PC-3 (cell line): ENCODE results near the gene BUD13. TPM values are rescaled to one million over a fixed set of nuclear protein-coding genes. Genes with fewer than 3 reads are reported as not detected.

Experiments
- ATAC-seq: fragments of 200-7000 bp; cut with Tn5 transposase; 2 replicates; pipeline ENCODE4 v1.9.1; 2020; ENCODE audit warnings: mild to moderate bottlenecking, moderate library complexity
- BruUV-seq: library from RNA; stranded (reverse); fragments of 400-500 nt; replicated peaks from 2 replicates; lab custom pipeline; 2021; lab: Mats Ljungman, UMichigan
- CTCF ChIA-PET: fragments of 300-600 bp; sonication (Branson Sonifier 250); formaldehyde crosslinking; loops from one replicate; lab custom pipeline; 2022; ENCODE audit warnings: antibody characterized with exemption; lab: Charles Lee
- POLR2A ChIA-PET: fragments of 300-600 bp; sonication (Branson Sonifier 250); formaldehyde crosslinking; loops from one replicate; lab custom pipeline; 2022; ENCODE audit warnings: antibody characterized with exemption; ENCODE audit not compliant: unreplicated experiment; lab: Charles Lee
- DNase-seq: peaks from one replicate; pipeline ENCODE4 v3.0.0-alpha.2; 2015
- H2AFZ ChIP-seq: fragments of 300-600 bp; sonication (generic); 2 replicates; pipeline ENCODE4 v1.6.0; 2016; ENCODE audit warnings: antibody characterized with exemption, low read length
- H3F3A ChIP-seq: fragments of 300-600 bp; sonication (generic); one replicate; pipeline ENCODE4 v1.6.0; 2017; ENCODE audit warnings: antibody characterized with exemption, low read length, control low read depth, mild to moderate bottlenecking; ENCODE audit not compliant: unreplicated experiment
- H3K27ac ChIP-seq: fragments of 300-600 bp; sonication (generic); 2 replicates; pipeline ENCODE4 v1.5.1; 2016; ENCODE audit warnings: mild to moderate bottlenecking, low read length
- H3K27me3 ChIP-seq: fragments of 300-600 bp; sonication (generic); 2 replicates; pipeline ENCODE4 v1.6.1; 2016; ENCODE audit warnings: low read length, mixed read lengths
- H3K36me3 ChIP-seq: fragments of 300-600 bp; sonication (generic); 2 replicates; pipeline ENCODE4 v1.6.1; 2016; ENCODE audit warnings: low read depth, mixed run types, low read length, mixed read lengths
- H3K4me1 ChIP-seq: fragments of 300-600 bp; sonication (generic); 2 replicates; pipeline ENCODE4 v1.5.1; 2016; ENCODE audit warnings: low read length; ENCODE audit not compliant: insufficient read depth
- H3K4me2 ChIP-seq: fragments of 300-600 bp; sonication (generic); 2 replicates; pipeline ENCODE4 v1.6.0; 2016; ENCODE audit warnings: low read length
- H3K4me3 ChIP-seq: fragments of 300-600 bp; sonication (generic); 2 replicates; pipeline ENCODE4 v1.5.1; 2016; ENCODE audit warnings: mild to moderate bottlenecking, low read length, mixed read lengths
- H3K79me2 ChIP-seq: fragments of 300-600 bp; sonication (generic); 2 replicates; pipeline ENCODE4 v1.6.1; 2017; ENCODE audit warnings: low read length, mixed read lengths
- H3K9ac ChIP-seq: fragments of 300-600 bp; sonication (generic); 2 replicates; pipeline ENCODE4 v1.6.0; 2016; ENCODE audit warnings: mild to moderate bottlenecking, low read length
- H3K9me2 ChIP-seq: fragments of 300-600 bp; sonication (generic); replicated peaks from 2 replicates; pipeline ENCODE4 v1.6.1; 2016; ENCODE audit warnings: mixed run types, low read length, mixed read lengths
- H3K9me3 ChIP-seq: fragments of 300-600 bp; sonication (generic); 2 replicates; pipeline ENCODE4 v1.6.1; 2016; ENCODE audit warnings: low read length, mixed read lengths
- H4K20me1 ChIP-seq: fragments of 300-600 bp; sonication (generic); 2 replicates; pipeline ENCODE4 v1.6.1; 2016; ENCODE audit warnings: low read length, mixed read lengths
- CTCF ChIP-seq: fragments of 300-600 bp; sonication (generic); conservative IDR thresholded peaks from 2 replicates; pipeline ENCODE4 v1.5.1; 2017; ENCODE audit warnings: antibody characterized with exemption, low read depth, mild to moderate bottlenecking, low read length
- EZH2 ChIP-seq: fragments of 300-600 bp; sonication (generic); IDR thresholded peaks from one replicate; pipeline ENCODE4 v1.6.1; 2017; ENCODE audit warnings: antibody characterized with exemption, mild to moderate bottlenecking, low read length; ENCODE audit not compliant: unreplicated experiment
- EZH2phosphoT487 ChIP-seq: fragments of 300-600 bp; sonication (generic); IDR thresholded peaks from 2 replicates; pipeline ENCODE4 v1.6.1; 2018; ENCODE audit warnings: mild to moderate bottlenecking, antibody characterized with exemption, low read length, borderline replicate concordance
- intact Hi-C: fragments of 100-400 bp; cut with micrococcal nuclease; formaldehyde crosslinking; loops from 2 replicates; pipeline ENCODE4 v1.9.0; 2023
- total RNA-seq: library from RNA; depleted of rRNA; stranded (reverse); fragments of >200 nt; gene quantifications from 2 replicates; pipeline ENCODE4 v1.2.3, GENCODE V29; 2014; rRNA removed

Gene BUD13
- total RNA-seq, 1 experiment from 2014 or later = 28.9 TPM

DNA sequence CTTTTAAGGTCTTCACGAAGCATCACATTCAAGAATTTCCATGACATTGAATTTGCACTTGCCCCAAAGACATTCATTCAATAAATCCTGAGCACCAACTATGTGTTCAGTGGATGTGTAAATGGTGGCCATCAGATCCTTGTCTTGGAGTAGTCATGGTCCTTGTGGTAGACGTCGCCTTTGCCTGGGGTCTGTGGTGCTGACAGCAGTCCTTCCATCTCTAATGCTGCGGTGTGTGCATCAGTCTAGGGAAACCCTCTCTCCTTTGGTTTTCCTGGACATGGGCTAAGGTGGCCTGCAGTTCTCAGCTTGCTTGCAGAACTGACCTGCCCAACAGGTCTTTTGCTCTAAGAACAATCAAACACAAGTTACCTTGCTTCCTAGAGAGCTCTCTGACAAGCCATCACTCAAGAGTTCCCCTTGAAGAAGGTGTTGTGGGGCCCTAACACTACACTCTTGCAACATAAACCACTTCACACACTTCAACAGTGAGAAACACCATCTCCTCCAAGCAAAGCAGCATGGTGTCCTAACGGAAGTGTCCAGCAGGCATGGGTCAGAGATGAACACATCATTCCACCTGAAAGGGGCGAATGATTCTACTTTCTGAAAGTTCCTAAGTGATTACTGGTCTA lies 72.1 kb downstream of the BUD13 start:
- H3K79me2 ChIP-seq = no peaks in the 10 kb centered on the region
- H3K27ac ChIP-seq = no peak overlapping the region
- H3F3A ChIP-seq = no peaks in the 10 kb centered on the region
- ATAC-seq (no peak), DNase-seq (no peak)
- TF ChIP-seq EZH2phosphoT487 (no peak), CTCF (no peak), EZH2 (no peak)
- H4K20me1 ChIP-seq = no peaks in the 10 kb centered on the region
- H3K36me3 ChIP-seq = no peaks in the 10 kb centered on the region
- H3K9me3 ChIP-seq = no peaks in the 10 kb centered on the region
- H3K27me3 ChIP-seq = no peaks in the 10 kb centered on the region
- H3K4me1 ChIP-seq = peaks cover 22% of the 10 kb centered on the region
- intact Hi-C loops = no loop called here
- CTCF ChIA-PET = no interaction called here
- POLR2A ChIA-PET = no interaction called here
- BruUV-seq = no TSS peak
- H3K4me3 ChIP-seq = no peak overlapping the region
- no peak overlapping the region for H2AFZ ChIP-seq
- H3K9ac ChIP-seq = no peak overlapping the region
- no peaks in the 10 kb centered on the region for H3K9me2 ChIP-seq
- no peak overlapping the region for H3K4me2 ChIP-seq

Other genes with a start within 250 kb of the BUD13 start
- 86.5 and 89.5 TPM in 2 replicates for gene ZPR1, start 15.0 kb upstream of the BUD13 start, total RNA-seq
- not detected in 2 replicates for gene APOA5, start 18.9 kb upstream of the BUD13 start, total RNA-seq
- gene APOA4, start 50.3 kb upstream of the BUD13 start, total RNA-seq = not detected in 2 replicates
- gene APOC3, start 56.9 kb upstream of the BUD13 start, total RNA-seq = not detected in 2 replicates
- gene APOA1, start 64.6 kb upstream of the BUD13 start, total RNA-seq = 0.33 TPM in 1 of 2 replicates, not detected in the other